Brain microvascular endothelial cell (primary cell): Measurements from ENCODE around the gene CFAP298.
"Not testable (repeated sequence)": the region's sequence is repeated elsewhere in the genome, so short reads cannot be mapped to it uniquely, and the experiment has no call there.

ENCODE experiments used
- DNase-seq: peaks from one replicate; pipeline ENCODE4 v3.0.0-alpha.2; 2020
- H3K27ac ChIP-seq: fragments of 250-450 bp; sonication (Bioruptor Pico); 2 replicates; pipeline ENCODE4 v1.5.1; 2020; ENCODE audit warnings: mild to moderate bottlenecking, moderate library complexity
- H3K27me3 ChIP-seq: fragments of 250-450 bp; sonication (Bioruptor Pico); replicated peaks from 2 replicates; pipeline ENCODE4 v1.5.1; 2020; ENCODE audit warnings: mild to moderate bottlenecking
- H3K36me3 ChIP-seq: fragments of 250-450 bp; sonication (Bioruptor Pico); replicated peaks from 2 replicates; pipeline ENCODE4 v1.5.1; 2020; ENCODE audit warnings: mild to moderate bottlenecking
- H3K4me3 ChIP-seq: 2 replicates; pipeline ENCODE4 v1.5.1; 2011; ENCODE audit warnings: low read depth, mild to moderate bottlenecking, control low read depth, low read length, moderate library complexity
- in situ Hi-C: cut with HindIII; loops from 2 replicates; pipeline ENCODE4 v1.10.0; 2017; ENCODE audit warnings: low sequenced_read_pairs, low pct_ligation_motif_present
- TF ChIP-seq, protein P1 (sequence below): IDR thresholded peaks from 2 replicates; pipeline ENCODE4 v1.5.1; 2011; ENCODE audit warnings: low read depth, mild to moderate bottlenecking, moderate library complexity, low read length, control low read depth, inconsistent platforms; ENCODE audit errors: missing control alignments

Gene CFAP298

DNA sequence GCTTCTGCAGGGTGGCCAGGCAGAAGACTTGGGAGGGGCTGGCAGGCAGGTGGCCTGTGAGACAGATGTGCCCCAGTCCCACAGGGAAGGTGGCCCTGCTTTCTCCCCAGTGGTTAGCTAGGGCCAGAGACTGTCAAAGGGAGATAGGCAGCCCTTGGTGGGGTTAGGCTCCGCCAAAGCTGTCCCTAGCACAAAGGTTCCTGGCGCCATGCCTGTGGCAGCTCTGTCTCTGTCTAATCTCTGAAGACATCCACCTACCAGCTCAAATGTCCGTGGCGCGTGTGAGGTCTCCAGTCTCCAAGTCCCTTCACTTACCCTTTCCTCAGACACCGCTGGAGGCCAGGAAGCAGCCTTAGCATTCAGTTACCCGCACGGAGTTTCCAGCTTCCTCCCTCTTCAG, 44.6 kb downstream of the CFAP298 start:
- TF ChIP-seq, protein P1, sequence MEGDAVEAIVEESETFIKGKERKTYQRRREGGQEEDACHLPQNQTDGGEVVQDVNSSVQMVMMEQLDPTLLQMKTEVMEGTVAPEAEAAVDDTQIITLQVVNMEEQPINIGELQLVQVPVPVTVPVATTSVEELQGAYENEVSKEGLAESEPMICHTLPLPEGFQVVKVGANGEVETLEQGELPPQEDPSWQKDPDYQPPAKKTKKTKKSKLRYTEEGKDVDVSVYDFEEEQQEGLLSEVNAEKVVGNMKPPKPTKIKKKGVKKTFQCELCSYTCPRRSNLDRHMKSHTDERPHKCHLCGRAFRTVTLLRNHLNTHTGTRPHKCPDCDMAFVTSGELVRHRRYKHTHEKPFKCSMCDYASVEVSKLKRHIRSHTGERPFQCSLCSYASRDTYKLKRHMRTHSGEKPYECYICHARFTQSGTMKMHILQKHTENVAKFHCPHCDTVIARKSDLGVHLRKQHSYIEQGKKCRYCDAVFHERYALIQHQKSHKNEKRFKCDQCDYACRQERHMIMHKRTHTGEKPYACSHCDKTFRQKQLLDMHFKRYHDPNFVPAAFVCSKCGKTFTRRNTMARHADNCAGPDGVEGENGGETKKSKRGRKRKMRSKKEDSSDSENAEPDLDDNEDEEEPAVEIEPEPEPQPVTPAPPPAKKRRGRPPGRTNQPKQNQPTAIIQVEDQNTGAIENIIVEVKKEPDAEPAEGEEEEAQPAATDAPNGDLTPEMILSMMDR, result no peak
- in situ Hi-C loops, result loop anchor here (25.0 kb wide), 1 partner anchor 155 kb away; the partner anchor contains the start of gene EVA1C
- no peak for DNase-seq

DNA sequence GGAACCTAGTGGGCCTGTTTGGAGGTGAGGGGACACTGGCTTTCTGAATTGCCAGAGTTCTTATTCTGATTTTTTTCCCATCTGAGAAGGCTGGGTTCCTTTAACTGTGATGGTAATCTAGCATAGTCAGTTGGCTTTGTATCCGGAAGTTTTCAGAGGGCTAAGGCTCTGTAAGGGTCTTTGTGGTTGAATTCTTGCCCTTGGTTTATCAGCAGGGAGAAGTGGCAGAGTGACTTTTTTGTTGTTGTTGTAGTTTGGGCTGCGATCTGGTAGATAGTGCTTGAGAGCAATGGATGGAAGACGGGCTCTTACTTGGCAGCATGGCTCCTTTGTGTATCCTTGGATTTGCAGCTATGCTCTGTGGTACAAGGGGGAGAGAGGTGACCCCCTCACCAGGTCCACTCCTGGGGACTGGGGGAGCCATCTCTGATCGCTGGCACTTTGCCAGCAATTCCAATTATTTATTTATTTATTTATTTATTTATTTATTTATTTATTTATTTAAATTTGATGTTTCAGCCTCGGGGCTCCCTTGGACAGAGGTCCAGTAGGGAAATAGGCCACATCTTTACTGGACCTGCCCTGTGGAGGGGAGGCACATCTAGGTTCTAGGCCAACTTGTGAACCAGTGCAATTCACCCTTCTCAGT, 45.3 kb downstream of the CFAP298 start:
- in situ Hi-C loops, result loop anchor here (25.0 kb wide), 1 partner anchor 155 kb away; the partner anchor contains the start of gene EVA1C
- no peak overlapping the region for H3K4me3 ChIP-seq
- DNase-seq, result no peak

More for the DNA sequence above, 44.6 kb downstream of the CFAP298 start:
- H3K27ac ChIP-seq, result no peak overlapping the region
- H3K27me3 ChIP-seq, result no peaks in the 10 kb centered on the region
- no peaks in the 10 kb centered on the region for H3K36me3 ChIP-seq
- no peak overlapping the region for H3K4me3 ChIP-seq

DNA sequence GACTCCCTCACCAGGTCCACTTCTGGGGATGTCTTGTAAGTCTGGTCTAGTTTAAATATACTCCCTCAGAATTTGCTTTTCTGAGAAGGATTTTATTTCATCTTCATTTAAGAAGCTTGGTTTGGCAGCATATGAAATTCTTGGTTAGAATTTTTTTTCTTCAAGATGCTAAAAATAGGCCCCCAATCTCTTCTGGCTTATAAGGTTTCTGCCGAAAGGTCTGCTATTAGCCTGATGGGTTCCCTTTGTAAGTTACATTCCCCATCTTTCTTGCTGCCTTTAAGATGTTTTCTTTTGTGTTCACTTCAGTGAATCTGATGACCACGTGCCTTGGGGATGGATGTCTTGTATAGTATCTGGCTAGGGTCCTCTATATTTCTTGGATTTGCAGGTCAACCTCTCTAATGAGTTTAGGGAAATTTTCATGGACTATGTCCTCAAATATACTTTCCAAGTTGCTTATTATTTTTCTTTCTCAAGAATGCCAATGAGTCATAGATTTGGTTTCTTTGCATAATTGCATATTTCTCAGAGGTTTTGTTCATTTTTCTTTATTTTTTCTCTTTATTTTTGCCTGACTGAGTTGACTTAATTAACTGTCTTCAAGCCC, 46.2 kb downstream of the CFAP298 start:
- Histone ChIP-seq H3K27ac (no peak overlapping the region), H3K4me3 (no peak overlapping the region), H3K27me3 (no peaks in the 10 kb centered on the region), H3K36me3 (no peaks in the 10 kb centered on the region)
- no peak for DNase-seq
- in situ Hi-C loops, result loop anchor here (25.0 kb wide), 1 partner anchor 154 kb away; the partner anchor contains the start of gene EVA1C
- TF ChIP-seq, protein P1, result no peak

More for the DNA sequence above, 45.3 kb downstream of the CFAP298 start:
- TF ChIP-seq, protein P1, result no peak
- no peaks in the 10 kb centered on the region for H3K36me3 ChIP-seq
- H3K27ac ChIP-seq, result no peak overlapping the region
- H3K27me3 ChIP-seq, result no peaks in the 10 kb centered on the region

DNA sequence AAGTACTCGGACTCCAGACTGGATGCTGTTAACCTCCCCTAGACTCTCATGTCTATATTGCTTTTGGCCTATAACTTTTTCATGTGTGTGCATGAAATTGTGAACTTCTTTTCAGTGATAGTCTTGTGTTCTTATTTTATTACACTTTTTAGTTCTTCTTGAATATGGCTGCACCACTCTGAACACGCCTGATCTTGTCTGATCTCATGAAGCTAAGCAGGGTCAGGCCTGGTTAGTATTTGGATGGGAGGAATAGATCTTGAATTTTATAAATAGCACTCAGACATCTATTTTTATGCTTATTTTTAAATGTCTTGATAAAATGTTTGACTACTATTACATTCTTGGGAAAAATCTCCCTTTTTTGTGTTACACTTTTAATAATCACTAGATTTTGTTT, 49.3 kb downstream of the CFAP298 start:
- no peak for DNase-seq
- in situ Hi-C loops, result loop anchor here (25.0 kb wide), 1 partner anchor 151 kb away; the partner anchor contains the start of gene EVA1C
- no peak overlapping the region for H3K4me3 ChIP-seq
- peak overlapping the region; percentile 34 for H3K27ac ChIP-seq
- TF ChIP-seq, protein P1, result no peak
- H3K36me3 ChIP-seq, result no peaks in the 10 kb centered on the region
- no peaks in the 10 kb centered on the region for H3K27me3 ChIP-seq

DNA sequence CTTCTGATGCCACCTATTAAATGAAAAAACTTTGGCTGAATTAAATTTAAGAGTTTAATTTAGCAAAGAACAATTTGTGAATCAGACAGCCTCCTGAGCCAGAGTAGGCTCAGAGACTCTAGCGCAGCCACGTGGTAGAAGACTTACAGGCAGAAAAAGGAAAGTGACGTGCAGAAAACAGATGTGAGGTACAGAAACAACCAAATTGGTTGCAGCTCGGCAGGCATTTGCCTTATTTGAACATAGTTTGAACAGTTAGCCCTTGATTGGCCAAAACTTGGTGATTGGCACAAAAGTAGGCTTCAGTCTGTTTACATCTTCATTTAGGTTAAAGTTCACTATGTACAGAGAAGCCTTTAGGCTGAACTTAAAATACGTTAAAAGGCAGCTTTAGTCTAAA, 49.8 kb downstream of the CFAP298 start:
- H3K27ac ChIP-seq, result peak overlapping the region; percentile 34
- H3K27me3 ChIP-seq, result no peaks in the 10 kb centered on the region
- DNase-seq, result peak; percentile 56
- TF ChIP-seq, protein P1, result peak; percentile 78
- no peak overlapping the region for H3K4me3 ChIP-seq
- in situ Hi-C loops, result loop anchor here (25.0 kb wide), 1 partner anchor 150 kb away; the partner anchor contains the start of gene EVA1C
- H3K36me3 ChIP-seq, result no peaks in the 10 kb centered on the region

DNA sequence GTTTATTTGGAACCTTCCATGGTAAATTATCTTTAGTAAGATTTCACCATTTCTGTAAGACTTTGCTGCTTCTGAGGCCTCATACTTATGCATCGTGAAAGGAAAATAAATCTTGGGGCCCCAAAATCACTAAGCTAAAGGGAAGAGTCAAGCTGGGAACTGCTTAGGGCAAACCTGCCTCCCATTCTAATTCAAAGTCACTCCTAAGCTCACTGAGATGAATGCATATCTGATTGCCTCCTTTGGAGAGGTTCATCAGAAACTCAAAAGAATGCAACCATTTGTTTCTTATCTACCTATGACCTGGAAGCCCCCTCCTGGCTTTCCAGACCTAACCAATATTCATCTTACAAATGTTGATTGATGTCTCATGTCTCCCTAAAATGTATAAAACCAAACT, 50.7 kb downstream of the CFAP298 start:
- not testable (repeated sequence) for H3K27ac ChIP-seq, H3K4me3 ChIP-seq, H3K27me3 ChIP-seq, DNase-seq, H3K36me3 ChIP-seq
- in situ Hi-C loops, result loop anchor here (25.0 kb wide), 1 partner anchor 149 kb away; the partner anchor contains the start of gene EVA1C
